Activated CD4-positive, alpha-beta T cell treated with anti-CD3 and anti-CD28 coated beads, Interleukin-2, amount 50 U/mL, for 48 hours (primary cell): ENCODE data around the gene KRT77.
"Not testable (repeated sequence)": the region's sequence is repeated elsewhere in the genome, so short reads cannot be mapped to it uniquely, and the experiment has no call there.

Source experiments
- DNase-seq, 2 experiments: peaks; one replicate each; pipeline ENCODE4 v3.0.0-alpha.2; 2020

The KRT77 gene

DNA sequence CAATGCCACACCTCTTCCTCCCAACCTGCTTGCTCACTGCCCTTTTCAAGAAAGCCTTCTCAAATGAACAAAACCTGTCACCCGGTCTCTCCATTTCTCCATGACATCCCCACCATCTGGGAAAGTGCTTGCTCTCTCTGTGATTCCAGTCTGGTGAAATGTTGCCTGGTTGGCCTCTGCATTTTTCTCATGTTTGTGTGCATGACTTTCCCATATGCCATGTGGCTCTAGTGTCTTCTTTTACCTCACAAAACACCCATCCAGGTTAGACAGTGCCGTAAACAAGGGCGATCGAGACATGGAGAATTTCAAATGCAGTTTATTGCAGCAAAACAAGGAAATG, 28.9 kb downstream of the KRT77 start:
- DNase-seq = no peak

DNA sequence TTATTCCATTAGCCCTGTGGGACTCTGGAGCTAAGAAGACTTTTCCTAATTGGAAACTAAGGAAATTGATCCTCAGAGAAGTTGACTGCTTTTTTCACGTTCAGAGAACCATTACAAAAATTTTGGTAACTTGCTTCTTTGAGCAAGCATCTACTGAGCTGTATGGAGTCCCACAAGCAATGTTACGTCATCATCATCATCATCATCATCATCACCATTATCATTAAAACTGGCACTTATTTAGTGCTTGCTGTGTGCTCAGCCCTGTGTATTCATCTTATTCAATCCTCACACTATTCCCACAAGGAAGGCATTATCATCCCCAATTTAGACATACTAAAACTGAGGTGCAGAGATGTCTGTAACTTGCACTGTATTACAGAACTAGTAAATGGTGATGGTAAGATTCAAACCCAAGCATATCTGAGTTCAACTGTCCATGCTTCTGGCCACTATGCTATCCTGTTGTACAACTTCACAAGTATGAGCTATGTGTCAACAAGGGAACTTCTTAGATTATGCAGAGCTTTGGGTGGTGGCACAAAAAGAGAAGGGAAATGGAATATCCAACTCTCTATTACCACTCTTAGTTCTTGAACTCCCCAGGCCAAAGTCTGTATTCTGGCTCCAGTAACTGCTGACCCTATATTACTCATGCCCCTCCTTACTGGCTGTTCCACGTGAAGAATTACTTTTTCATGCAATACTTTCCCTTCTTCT, 29.5 kb downstream of the KRT77 start:
- DNase-seq = no peak

GRCh38 chr12:52673217-52673616, 30.1 kb downstream of the KRT77 start:
- no peak for DNase-seq

DNA sequence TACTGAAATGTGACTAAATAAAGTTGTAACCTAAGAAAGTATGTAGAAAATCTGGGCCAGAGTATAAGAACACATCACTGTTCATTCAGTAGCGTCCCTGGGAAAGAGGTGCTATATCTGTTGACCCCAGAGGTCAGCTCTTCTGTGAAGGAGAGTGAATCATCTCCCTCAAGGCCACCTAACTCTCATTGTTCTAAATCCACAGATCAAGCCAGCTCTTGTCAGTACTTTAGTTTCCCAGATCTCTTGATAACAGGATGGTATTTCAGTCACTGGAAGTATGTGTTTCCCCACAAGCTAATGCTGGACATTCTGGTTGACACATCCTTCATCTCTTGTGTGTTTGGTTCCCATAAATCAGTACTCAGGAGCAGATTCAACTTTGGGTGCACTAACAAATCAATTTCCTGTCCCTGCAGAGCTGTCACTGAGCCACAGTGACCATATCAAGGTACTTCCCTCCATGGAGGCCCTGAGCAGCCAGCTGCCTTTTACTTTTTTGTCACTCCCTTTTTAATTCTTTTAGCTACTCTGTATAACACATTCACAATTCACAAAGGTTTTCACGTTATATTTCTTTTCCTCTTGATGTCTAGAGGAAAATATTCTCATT, 30.9 kb downstream of the KRT77 start:
- DNase-seq = no peak

DNA sequence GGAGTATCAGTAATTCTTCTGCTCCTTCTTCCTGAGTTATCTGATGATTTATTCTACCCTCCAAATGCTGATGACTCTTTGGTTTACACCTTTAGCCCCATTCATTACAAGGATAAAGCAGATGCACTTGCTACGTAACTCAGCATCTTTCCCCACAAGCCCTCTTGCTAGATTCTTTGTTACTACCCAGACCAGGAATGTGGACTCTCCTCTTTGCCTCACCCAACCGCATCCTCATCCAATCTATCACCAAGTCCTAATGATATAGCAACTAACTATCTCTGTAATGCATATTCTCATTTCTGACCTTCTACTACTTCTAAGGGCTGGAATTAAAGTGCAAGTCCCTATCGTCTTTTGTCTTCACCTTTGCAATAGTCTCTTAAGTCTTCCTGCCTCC, 32.4 kb downstream of the KRT77 start:
- no peak for DNase-seq

DNA sequence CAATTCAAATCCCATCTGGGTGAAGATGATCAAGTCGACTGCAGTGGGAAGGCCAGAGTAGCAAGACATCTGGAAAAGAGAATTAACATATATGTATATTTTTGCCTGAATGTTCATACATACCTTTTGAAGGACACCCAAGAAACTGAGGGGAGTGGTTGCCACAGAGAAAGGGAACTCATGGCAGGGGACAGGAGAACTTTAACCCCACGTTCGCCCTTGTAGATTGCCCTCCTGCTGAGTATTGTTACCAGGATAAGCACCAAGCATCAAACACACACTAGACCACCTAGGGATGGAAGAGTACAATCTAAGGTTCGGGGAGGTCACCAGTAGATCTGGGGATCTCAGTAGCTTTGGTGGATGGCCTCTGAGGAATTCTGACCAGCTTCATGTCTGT, 32.8 kb downstream of the KRT77 start:
- DNase-seq = no peak

- DNase-seq = not testable (repeated sequence)
Measured at GRCh38 chr12:52669941-52670340, 33.4 kb downstream of the KRT77 start.

GRCh38 chr12:52669426-52669825, 33.9 kb downstream of the KRT77 start:
- DNase-seq = no peak

GRCh38 chr12:52667931-52668330, 35.4 kb downstream of the KRT77 start:
- DNase-seq = no peak

GRCh38 chr12:52667509-52667908, 35.8 kb downstream of the KRT77 start:
- DNase-seq = no peak

- DNase-seq = no peak
Measured at GRCh38 chr12:52666471-52666870, 36.9 kb downstream of the KRT77 start.

DNA sequence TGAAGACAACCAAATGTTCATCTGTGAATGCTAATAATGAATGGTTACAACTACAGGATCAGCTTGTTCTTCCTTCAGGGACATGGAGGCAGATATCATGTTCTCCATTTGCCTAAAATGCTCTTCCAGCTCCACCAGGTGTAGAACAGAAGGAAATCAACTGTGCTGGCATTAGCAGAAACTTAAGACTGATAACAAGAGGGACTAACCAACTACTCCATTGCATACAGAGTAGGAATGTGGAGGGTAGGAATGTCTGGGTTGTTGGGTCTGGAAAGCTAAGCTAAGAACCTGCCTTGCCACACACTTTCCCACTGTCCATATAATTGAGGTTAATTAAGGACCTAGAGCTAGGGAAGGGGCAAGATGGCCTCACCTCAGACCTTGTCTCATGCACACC, 39.9 kb downstream of the KRT77 start:
- no peak for DNase-seq

- DNase-seq = no peak
Measured at GRCh38 chr12:52662918-52663229, 40.5 kb downstream of the KRT77 start.

GRCh38 chr12:52662093-52662917, 41.0 kb downstream of the KRT77 start:
- DNase-seq = no peak

- no peak for DNase-seq
Measured at GRCh38 chr12:52661668-52662067, 41.7 kb downstream of the KRT77 start.

GRCh38 chr12:52660934-52661499, 42.3 kb downstream of the KRT77 start:
- DNase-seq = no peak

GRCh38 chr12:52659951-52660350, 43.4 kb downstream of the KRT77 start:
- DNase-seq = no peak

- no peak for DNase-seq
Measured at GRCh38 chr12:52659395-52659794, 43.9 kb downstream of the KRT77 start.

DNA sequence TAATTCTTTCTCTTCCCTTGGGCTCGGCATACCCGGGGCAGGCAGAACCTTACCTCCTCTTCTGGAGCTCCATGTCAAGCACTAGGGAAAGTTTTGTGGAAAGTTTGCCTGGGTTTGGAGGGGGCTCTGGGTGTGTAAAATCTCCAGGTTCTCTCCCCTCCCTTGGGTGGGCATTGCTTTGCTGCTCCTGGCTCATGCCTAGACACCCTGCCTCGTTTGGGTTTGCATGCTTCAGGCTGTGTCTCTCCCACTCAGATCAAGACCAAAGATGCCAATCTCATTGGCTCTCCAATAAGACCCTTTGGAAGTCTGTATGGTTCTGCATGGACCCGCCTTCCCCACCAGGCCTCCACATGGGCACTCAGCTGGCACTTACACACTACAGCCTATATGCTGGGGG, 45.1 kb downstream of the KRT77 start:
- DNase-seq = no peak

- DNase-seq = no peak
Measured at GRCh38 chr12:52657250-52657902, 45.9 kb downstream of the KRT77 start.

GRCh38 chr12:52656616-52657015, 46.7 kb downstream of the KRT77 start:
- no peak for DNase-seq

DNA sequence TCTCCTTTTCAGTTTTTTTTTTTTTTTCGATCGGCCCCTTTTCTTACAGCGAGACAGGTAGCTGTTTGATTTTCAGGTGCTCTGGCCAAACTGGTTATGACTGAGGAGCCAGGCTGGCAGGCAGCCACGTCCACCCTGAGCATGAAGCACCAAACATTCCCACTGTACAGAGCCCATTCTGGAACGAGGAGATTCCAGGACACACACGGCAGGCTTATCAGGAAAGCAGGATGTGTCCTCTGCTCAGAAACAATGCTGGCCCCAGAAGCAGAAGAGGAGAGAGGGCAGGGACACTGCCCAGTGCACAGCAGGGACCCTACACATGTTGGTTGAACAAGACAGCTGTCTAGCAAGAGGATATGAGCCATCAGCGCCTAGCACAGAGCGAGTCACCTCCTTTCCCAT, 47.6 kb downstream of the KRT77 start:
- no peak for DNase-seq

DNA sequence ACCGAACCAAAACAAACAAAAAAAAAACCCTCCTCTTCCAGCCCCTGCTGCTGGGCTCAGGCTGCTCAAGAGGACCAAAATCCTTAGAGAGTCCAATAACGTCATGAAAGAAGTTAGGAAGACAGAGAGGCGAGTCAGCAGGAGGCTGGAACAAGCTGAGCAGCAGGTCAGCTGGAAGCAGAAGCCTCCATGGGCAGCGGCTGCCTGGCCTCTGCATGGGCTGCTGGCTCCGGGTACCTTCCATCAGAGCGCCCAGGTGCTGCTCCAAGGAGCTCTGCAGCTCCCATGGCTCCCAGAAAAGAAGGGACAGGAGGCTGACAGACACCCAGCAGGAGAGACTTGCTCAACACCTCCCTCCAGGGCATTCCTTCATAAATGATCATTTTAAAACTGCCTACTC, 48.1 kb downstream of the KRT77 start:
- DNase-seq = no peak
